T-helper 1 cell treated with Interleukin-12 subunit alpha and Interleukin-12 subunit beta and Interleukin-4 antibody, amounts not matched to agents 30 μg/mL and 1 μg/mL, for 36 hours (primary cell): ENCODE measurements around the gene SMC6.

ENCODE experiments used
- H3K27ac Mint-ChIP-seq: one replicate; pipeline ENCODE4 v1.8.0; 2021; ENCODE audit warnings: mild to moderate bottlenecking, mixed read lengths
- H3K27me3 Mint-ChIP-seq: one replicate; pipeline ENCODE4 v1.8.0; 2021; ENCODE audit warnings: low read depth, mixed read lengths
- H3K36me3 Mint-ChIP-seq: one replicate; pipeline ENCODE4 v1.8.0; 2021; ENCODE audit warnings: low read depth, mixed read lengths
- H3K4me1 Mint-ChIP-seq: one replicate; pipeline ENCODE4 v1.8.0; 2021; ENCODE audit warnings: low read depth, mixed read lengths
- H3K4me3 Mint-ChIP-seq: one replicate; pipeline ENCODE4 v1.8.0; 2021; ENCODE audit warnings: mild to moderate bottlenecking, moderate library complexity, mixed read lengths
- H3K9me3 Mint-ChIP-seq: one replicate; pipeline ENCODE4 v1.8.0; 2021; ENCODE audit warnings: mixed read lengths

Gene SMC6

DNA sequence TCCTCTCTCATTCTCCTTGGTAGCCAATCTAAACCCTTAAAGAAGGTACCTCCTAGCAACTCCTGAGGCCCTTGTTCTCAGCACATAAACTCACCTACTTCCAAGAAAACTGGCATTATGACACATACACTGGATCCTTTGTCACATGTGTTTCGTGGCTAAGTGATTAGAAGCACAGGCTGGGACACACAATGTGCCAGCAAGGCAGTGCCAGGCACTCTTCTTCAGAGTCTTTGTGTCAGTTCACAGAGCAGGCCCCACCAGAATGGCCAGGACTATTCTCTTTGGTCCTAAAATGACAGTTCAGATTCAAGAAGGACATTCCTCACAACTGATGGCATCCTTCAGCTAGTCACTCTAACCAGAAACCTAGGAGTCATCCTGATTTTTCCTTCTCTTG lies 40.3 kb downstream of the SMC6 start:
- Mint-ChIP-seq H3K27me3 (no peaks in the 10 kb centered on the region), H3K9me3 (no peaks in the 10 kb centered on the region), H3K4me1 (no peaks in the 10 kb centered on the region), H3K27ac (no peak overlapping the region), H3K36me3 (peaks cover 12% of the 10 kb centered on the region), H3K4me3 (no peak overlapping the region)

DNA sequence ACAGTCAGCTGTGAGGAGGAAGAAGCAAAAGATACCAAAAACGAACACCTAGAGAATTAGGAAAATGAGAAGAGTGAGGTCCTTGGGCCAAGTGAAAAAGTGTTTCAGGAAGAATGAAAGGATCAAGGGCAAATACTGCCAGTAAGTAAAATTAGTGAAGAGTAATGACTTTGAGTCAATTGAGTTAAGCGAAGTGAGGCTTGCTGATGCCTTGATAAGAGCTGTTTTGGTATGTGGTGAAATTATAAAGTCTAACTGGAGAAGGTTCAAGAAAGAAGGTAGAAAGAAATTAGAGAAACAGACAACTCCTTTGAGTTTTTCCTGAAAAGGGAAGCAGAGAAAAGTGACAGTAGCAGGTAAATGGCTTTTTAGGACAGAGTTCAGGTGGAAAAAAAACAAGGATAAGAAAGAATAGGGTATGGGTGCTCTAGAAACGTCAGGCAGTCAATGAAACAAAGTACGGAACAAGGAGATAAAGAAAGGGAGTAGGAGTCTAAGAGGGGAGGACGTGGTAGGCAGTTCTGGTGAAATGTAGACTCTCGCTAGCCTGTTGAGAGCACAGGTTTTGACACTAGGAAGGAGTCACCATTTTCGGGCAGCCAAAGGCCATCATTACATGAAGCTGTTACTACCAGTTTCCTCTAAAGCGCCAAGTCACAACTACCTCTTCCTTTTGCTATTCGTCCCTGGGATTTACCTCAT lies 42.9 kb downstream of the SMC6 start:
- Mint-ChIP-seq H3K4me1 (no peaks in the 10 kb centered on the region), H3K9me3 (no peaks in the 10 kb centered on the region), H3K27ac (no peak overlapping the region), H3K4me3 (no peak overlapping the region), H3K36me3 (peaks cover 18% of the 10 kb centered on the region), H3K27me3 (no peaks in the 10 kb centered on the region)

- H3K27ac Mint-ChIP-seq = no peak overlapping the region
- H3K36me3 Mint-ChIP-seq = peaks cover 18% of the 10 kb centered on the region
- H3K4me3 Mint-ChIP-seq = no peak overlapping the region
- no peaks in the 10 kb centered on the region for H3K27me3 Mint-ChIP-seq
- no peaks in the 10 kb centered on the region for H3K4me1 Mint-ChIP-seq
- H3K9me3 Mint-ChIP-seq = no peaks in the 10 kb centered on the region
Measured at GRCh38 chr2:17709897-17710296, 43.7 kb downstream of the SMC6 start.

DNA sequence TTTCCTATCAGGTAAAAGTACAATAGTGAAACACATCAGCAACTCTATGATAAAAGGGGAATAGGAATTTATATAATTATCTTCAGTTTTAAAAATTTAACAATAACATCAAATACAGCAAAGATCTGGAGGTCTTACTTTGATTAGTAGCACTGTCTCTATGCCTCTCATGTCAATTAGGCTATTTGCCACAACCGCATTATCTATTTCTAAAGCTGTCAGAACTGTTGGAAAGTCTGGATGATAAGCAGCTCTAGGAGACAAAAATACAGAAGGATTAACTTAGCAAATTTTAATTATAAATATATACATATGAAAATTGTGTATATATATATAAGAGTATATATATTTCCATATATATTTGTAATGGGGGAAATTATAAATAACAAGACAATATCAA lies 45.1 kb downstream of the SMC6 start:
- no peak overlapping the region for H3K27ac Mint-ChIP-seq
- peaks cover 16% of the 10 kb centered on the region for H3K36me3 Mint-ChIP-seq
- H3K27me3 Mint-ChIP-seq = no peaks in the 10 kb centered on the region
- H3K9me3 Mint-ChIP-seq = no peaks in the 10 kb centered on the region
- H3K4me3 Mint-ChIP-seq = no peak overlapping the region
- H3K4me1 Mint-ChIP-seq = no peaks in the 10 kb centered on the region

GRCh38 chr2:17706845-17707244 lies 46.8 kb downstream of the SMC6 start:
- Mint-ChIP-seq H3K27me3 (no peaks in the 10 kb centered on the region), H3K4me3 (no peak overlapping the region), H3K9me3 (no peaks in the 10 kb centered on the region), H3K27ac (no peak overlapping the region), H3K36me3 (peaks cover 14% of the 10 kb centered on the region), H3K4me1 (no peaks in the 10 kb centered on the region)

- H3K4me3 Mint-ChIP-seq = no peak overlapping the region
- no peaks in the 10 kb centered on the region for H3K9me3 Mint-ChIP-seq
- H3K27me3 Mint-ChIP-seq = no peaks in the 10 kb centered on the region
- H3K36me3 Mint-ChIP-seq = peaks cover 36% of the 10 kb centered on the region
- no peak overlapping the region for H3K27ac Mint-ChIP-seq
- H3K4me1 Mint-ChIP-seq = no peaks in the 10 kb centered on the region
Measured at GRCh38 chr2:17690776-17691175, 62.8 kb downstream of the SMC6 start.

GRCh38 chr2:17689010-17689409 lies 64.6 kb downstream of the SMC6 start:
- Mint-ChIP-seq H3K27me3 (no peaks in the 10 kb centered on the region), H3K36me3 (peaks cover 34% of the 10 kb centered on the region), H3K4me1 (no peaks in the 10 kb centered on the region), H3K9me3 (no peaks in the 10 kb centered on the region), H3K4me3 (no peak overlapping the region), H3K27ac (no peak overlapping the region)

DNA sequence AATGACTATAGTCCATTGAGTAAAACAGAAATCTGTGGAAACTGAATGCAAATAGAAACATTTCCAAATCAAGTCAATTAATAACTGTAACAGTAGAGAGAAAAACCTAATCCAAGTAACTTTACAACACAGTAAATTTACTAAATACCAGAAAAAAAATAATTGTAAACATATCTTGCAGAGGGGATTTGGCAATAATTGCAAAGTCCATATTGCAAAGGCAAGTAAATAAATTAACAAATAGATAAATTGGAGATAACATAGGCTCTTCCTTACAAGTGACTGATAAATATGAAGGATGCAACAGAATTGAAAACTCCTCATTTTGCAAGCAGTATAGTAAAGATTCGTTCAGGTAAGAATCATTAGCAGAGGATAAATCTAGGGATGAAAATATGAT lies 65.0 kb downstream of the SMC6 start:
- Mint-ChIP-seq H3K9me3 (no peaks in the 10 kb centered on the region), H3K27me3 (no peaks in the 10 kb centered on the region), H3K36me3 (peaks cover 32% of the 10 kb centered on the region)

DNA sequence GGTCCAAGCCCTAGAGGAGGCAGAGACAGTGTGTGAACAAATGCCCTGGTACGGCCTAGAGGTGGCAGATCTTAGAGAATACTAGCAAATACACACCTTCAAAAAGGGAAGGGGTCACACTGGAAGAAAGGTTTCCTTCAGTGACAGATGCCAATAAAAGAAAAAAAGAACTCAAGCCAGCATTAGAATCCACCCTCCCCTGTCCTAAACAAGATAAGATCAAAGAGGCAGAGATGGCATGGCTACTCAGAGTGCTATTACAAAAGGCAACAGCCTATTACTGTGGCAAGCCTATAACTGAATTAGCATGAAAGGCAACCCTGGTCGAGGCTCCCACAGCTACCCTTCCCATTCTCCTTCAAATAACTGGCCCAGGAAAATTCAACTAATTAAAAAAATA lies 69.6 kb downstream of the SMC6 start:
- Mint-ChIP-seq H3K27ac (no peak overlapping the region), H3K4me1 (peaks cover 2% of the 10 kb centered on the region), H3K27me3 (no peaks in the 10 kb centered on the region), H3K4me3 (no peak overlapping the region), H3K9me3 (no peaks in the 10 kb centered on the region), H3K36me3 (peaks cover 30% of the 10 kb centered on the region)

More for the DNA sequence above, 65.0 kb downstream of the SMC6 start:
- Mint-ChIP-seq H3K4me1 (no peaks in the 10 kb centered on the region), H3K27ac (no peak overlapping the region), H3K4me3 (no peak overlapping the region)

- no peaks in the 10 kb centered on the region for H3K9me3 Mint-ChIP-seq
- H3K4me1 Mint-ChIP-seq = peaks cover 2% of the 10 kb centered on the region
- H3K27ac Mint-ChIP-seq = no peak overlapping the region
- no peaks in the 10 kb centered on the region for H3K27me3 Mint-ChIP-seq
- H3K4me3 Mint-ChIP-seq = no peak overlapping the region
- peaks cover 29% of the 10 kb centered on the region for H3K36me3 Mint-ChIP-seq
Measured at GRCh38 chr2:17682098-17682857, 71.3 kb downstream of the SMC6 start.

DNA sequence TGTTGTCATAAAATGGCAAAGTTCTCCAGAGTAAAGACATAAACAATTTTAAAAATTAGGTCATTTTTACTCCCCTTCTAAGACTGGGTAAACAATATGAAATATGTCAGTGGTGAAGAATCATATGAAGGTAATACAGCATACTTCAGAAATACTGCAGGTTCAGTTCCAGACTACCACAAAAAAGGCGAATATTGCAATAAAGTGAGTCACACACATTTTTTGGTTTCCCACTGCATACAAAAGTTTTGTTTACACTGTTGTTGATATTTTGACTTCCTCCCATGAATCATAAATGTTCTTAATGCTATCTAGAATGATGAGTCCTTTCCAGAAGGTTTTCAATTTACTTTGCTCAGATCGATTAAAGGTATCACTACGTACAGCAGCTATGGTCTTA lies 73.5 kb downstream of the SMC6 start:
- Mint-ChIP-seq H3K9me3 (no peaks in the 10 kb centered on the region), H3K36me3 (peaks cover 36% of the 10 kb centered on the region), H3K27ac (no peak overlapping the region), H3K27me3 (no peaks in the 10 kb centered on the region), H3K4me3 (no peak overlapping the region), H3K4me1 (peaks cover 2% of the 10 kb centered on the region)

GRCh38 chr2:17674817-17675216 lies 78.8 kb downstream of the SMC6 start:
- no peaks in the 10 kb centered on the region for H3K4me1 Mint-ChIP-seq
- no peak overlapping the region for H3K4me3 Mint-ChIP-seq
- H3K27me3 Mint-ChIP-seq = no peaks in the 10 kb centered on the region
- H3K27ac Mint-ChIP-seq = no peak overlapping the region
- no peaks in the 10 kb centered on the region for H3K9me3 Mint-ChIP-seq
- H3K36me3 Mint-ChIP-seq = peaks cover 27% of the 10 kb centered on the region

GRCh38 chr2:17672583-17673317 lies 80.9 kb downstream of the SMC6 start:
- H3K27me3 Mint-ChIP-seq = no peaks in the 10 kb centered on the region
- no peaks in the 10 kb centered on the region for H3K4me1 Mint-ChIP-seq
- H3K4me3 Mint-ChIP-seq = no peak overlapping the region
- H3K27ac Mint-ChIP-seq = no peak overlapping the region
- H3K9me3 Mint-ChIP-seq = no peaks in the 10 kb centered on the region
- H3K36me3 Mint-ChIP-seq = peaks cover 29% of the 10 kb centered on the region

- Mint-ChIP-seq H3K4me3 (no peak overlapping the region), H3K9me3 (no peaks in the 10 kb centered on the region), H3K4me1 (no peaks in the 10 kb centered on the region), H3K36me3 (peaks cover 29% of the 10 kb centered on the region), H3K27ac (no peak overlapping the region), H3K27me3 (no peaks in the 10 kb centered on the region)
Measured at GRCh38 chr2:17667898-17668297, 85.7 kb downstream of the SMC6 start.

DNA sequence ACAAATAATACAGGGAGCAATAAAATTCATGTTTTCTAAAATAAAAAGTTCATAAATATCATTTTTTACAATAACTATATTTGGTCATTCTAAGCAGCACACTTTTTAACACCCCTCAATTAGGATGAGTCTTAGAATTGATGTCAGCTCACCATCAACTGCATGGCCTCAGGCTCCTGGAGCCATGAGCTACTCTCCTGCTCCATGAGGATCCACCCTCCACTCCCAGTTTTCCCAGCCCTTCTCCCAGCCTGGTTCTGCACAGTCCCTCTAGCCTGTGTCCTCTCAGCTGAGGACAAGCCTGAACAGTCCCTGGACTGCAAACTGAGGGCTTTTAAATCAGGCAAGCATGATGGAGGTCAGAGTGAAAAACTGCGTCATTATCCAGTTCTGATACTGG lies 89.1 kb downstream of the SMC6 start:
- peaks cover 2% of the 10 kb centered on the region for H3K4me1 Mint-ChIP-seq
- no peaks in the 10 kb centered on the region for H3K9me3 Mint-ChIP-seq
- H3K27me3 Mint-ChIP-seq = no peaks in the 10 kb centered on the region
- peaks cover 29% of the 10 kb centered on the region for H3K36me3 Mint-ChIP-seq
- no peak overlapping the region for H3K27ac Mint-ChIP-seq
- H3K4me3 Mint-ChIP-seq = no peak overlapping the region
